HTR-8/SVneo (cell line): ENCODE results near the gene PINLYP.

Experiments used
- DNase-seq: peaks from one replicate; pipeline ENCODE4 v3.0.0; 2011; ENCODE audit warnings: low spot score, mixed read lengths; ENCODE audit not compliant: insufficient read length
- FAIRE-seq: peaks from 2 replicates; lab custom pipeline; 2011; peaks lifted over from hg19 to GRCh38; lab: Jason Lieb, UNC

The PINLYP gene

GRCh38 chr19:43575156-43575950 lies at the start of gene PINLYP, which contains the start of gene XRCC1:
Gene PINLYP, plus strand, starts transcription at chr19:43575801. Its CDS starts 1,391 bp downstream, at chr19:43577192.
Gene XRCC1, minus strand, starts transcription at chr19:43575527. Its CDS starts 69 bp downstream, at chr19:43575458.
- peak; percentile 97 for DNase-seq
- peak; percentile 95 for FAIRE-seq

DNA sequence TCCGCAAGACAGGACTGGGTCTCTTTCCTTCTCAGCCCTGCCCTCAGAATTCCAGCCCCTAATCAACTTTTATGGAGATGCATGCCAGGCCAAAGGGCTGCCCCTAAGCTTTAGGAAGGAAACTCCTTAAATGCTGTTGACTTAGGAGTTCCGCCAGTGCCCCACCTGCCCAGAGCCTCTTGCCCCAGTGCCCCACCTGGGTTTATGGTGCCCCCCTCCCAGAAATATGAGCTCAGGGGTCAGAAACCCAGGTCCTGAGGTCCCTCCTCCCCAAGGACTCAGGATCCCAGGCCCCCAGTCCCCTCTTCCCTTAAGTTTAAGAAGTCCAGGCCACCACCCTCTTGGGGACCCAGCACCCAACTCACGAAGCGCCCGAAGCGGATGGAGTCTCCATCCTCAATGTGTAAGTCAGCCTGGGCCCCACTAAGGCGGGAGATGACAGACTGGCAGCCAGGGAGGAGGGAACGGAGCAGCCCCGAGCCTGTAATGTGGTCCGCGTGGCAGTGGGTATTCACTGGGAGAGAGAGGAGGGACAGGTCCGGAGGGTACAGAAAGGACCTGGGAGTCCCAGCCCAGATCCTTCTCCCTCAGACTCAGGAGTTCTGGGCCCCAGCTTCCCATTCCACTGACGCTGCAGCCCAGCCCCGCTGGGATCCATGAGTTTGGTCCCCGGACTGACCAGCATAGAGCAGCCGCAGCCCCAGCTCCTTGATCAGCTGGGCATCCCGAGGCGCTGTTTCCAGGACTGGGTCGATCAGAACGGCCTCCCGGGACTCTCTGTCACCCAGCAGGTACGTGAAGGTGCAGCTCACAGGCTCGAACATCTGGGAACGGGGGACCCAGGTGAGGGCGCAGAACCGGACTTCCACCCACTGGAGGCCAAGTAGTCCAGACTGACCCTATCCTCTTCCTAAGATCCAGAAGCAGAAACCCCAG lies 49.5 kb upstream of the PINLYP start:
- DNase-seq (no peak), FAIRE-seq (no peak)

- DNase-seq = peak; percentile 82
- no peak for FAIRE-seq
Measured at GRCh38 chr19:43526884-43527859, 48.4 kb upstream of the PINLYP start, which contains the start of gene ETHE1. Gene ETHE1, minus strand, starts transcription at chr19:43527201. Its CDS starts 24 bp downstream, at chr19:43527177.

DNA sequence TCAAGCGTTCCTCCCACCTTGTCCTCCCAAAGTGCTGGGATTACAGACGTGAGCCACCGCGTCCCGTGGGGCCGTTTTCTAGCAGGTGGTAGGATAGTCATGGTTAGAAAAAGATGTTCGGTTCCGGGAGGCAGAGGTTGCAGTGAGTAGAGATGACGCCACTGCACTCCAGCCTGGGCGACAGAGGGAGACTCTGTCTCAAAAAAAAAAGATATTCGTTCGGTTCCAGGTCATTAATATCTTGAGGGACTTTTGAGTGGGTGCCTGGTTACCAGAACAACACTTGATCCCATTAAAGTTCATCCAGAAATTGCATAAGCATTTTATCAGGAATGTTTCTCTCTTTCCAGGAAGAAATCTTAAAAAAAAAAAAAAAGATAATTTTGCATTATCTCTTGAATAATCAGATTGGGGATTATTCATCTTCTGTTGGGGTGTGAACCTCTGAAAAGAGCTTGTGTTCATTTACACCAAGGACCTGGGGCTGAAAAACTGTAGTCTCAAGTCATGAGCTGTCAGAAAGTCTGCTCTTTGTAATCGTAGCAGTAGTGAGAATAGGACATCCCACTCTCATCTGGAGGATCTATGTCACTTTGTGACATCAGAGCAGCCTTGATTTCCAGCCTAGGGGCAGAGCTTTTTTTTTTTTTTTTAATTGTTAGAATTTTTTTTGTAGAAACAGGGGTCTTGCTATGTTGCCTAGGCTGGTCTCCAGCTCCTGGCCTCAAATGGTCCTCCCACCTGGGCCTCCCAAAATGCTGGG lies 47.6 kb upstream of the PINLYP start:
- FAIRE-seq = no peak
- no peak for DNase-seq

DNA sequence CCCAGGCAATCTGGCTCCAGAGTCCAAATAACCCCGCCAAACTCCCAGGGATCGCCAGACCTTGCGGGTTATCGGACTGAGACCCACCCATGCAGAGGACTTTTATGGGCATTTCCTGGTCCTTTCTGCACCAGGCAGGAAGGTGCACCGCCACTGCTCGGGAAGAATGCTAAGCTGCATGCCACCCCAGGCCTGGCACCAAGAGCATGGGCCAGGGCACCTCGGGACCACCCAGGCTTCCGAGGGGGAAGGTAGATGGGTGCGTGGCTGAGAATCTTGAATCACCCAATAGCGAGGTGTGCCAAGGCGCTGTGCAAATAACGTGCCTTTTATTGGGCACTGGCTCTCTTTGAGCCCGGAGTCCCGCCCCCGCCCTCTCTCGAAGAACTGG lies 43.0 kb upstream of the PINLYP start:
- FAIRE-seq = no peak

GRCh38 chr19:43532962-43533545 lies 42.5 kb upstream of the PINLYP start, which contains the start of gene ZNF575:
Gene ZNF575, plus strand, starts transcription at chr19:43533188. Its CDS starts 1,235 bp downstream, at chr19:43534423.
- DNase-seq (peak; percentile 87), FAIRE-seq (peak; percentile 99)

More for the DNA sequence above, 43.0 kb upstream of the PINLYP start:
- no peak for DNase-seq

- DNase-seq (peak; percentile 78), FAIRE-seq (peak; percentile 72)
Measured at GRCh38 chr19:43533546-43534304, 41.9 kb upstream of the PINLYP start.

GRCh38 chr19:43534305-43534815 lies 41.2 kb upstream of the PINLYP start:
- no peak for FAIRE-seq
- DNase-seq = no peak

DNA sequence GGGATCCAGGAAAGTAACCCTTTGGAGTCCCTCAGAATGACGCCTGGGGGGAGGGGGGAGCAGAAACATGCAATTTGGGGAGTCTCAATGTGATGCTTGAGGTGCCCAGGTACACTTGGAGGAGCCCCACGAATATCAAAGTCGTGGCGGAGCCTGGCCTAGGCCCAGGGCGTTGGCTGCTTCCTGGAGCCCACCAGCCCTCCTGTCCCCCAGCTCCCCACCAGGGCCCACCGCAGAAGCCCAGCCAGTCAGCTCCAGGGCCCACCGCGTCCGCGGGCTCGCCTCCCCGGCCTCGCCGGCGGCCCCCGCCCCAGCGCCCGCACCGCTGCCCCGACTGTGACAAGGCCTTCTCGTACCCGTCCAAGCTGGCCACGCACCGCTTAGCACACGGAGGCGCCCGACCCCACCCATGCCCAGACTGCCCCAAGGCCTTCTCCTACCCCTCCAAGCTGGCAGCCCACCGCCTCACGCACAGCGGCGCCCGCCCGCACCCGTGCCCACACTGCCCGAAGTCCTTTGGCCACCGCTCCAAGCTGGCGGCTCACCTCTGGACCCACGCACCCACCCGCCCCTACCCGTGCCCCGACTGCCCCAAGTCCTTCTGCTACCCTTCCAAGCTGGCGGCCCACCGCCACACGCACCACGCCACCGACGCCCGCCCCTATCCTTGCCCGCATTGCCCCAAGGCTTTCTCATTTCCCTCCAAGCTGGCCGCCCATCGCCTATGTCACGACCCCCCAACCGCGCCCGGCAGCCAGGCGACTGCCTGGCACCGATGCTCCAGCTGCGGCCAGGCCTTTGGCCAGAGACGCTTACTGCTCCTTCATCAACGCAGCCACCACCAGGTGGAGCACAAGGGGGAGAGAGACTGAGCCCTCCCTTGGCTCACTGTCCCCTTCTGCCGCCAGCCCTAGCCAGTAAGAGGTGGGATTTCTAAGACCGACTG lies 40.5 kb upstream of the PINLYP start:
- no peak for DNase-seq
- no peak for FAIRE-seq

GRCh38 chr19:43538922-43539321 lies 36.7 kb upstream of the PINLYP start:
- FAIRE-seq = no peak
- no peak for DNase-seq

- DNase-seq (no peak), FAIRE-seq (no peak)
Measured at GRCh38 chr19:43540381-43540780, 35.2 kb upstream of the PINLYP start.

DNA sequence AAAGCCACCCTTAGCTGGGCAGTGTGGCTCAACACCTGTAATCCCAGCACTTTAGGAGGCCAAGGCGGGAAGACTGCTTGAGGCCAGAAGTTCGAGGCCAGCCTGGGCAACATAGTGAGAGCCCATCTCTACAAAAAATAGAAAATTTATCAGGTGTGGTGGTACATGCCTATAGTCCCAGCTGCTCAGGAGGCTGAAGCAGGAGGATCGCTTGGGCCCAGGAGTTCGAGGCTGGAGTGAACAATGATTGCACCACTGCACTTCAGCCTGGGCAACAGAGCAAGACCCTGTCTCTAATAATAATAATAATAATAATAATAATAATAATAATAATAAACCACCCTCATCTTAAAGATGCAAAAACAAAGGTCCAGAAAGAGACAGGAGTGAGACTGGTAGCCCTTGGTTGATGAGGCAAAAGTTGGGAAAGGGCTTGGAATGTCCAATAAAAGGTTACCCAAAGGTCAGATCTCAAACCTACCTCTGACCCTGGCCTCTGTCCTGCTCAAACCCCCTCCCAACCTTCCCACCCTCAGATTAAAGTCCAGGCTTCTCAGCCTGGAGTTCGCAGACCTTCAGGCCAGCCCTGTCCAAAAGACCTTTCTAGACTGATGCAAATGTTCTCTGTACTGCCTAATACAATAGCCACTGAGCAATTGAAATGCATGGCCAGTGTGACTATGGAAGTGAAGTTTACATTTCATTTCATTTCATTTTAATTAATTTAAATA lies 33.5 kb upstream of the PINLYP start:
- FAIRE-seq (no peak), DNase-seq (no peak)

DNA sequence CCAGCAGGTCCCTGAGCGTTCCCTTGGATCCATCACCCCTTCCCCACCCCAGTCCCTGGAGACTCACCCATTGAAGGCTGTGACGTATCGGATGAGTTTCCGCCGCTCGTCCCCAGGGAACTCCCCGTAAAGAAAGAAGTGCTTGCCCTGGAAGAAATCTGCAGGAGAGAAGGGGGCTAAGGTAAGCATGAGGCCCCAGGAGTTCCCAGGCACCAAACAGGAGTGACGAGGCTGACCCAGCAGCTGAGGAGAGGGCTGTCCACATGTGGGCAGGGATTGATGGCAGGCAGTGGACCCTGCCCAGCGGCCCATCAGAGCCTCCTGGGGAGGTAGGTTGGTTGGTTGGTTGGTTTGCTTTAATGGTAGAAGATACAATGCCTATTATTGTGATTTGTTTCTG lies 31.5 kb upstream of the PINLYP start:
- DNase-seq (no peak), FAIRE-seq (no peak)

- FAIRE-seq (no peak), DNase-seq (no peak)
Measured at GRCh38 chr19:43545276-43545675, 30.3 kb upstream of the PINLYP start.

GRCh38 chr19:43545981-43546380 lies 29.6 kb upstream of the PINLYP start:
- FAIRE-seq (no peak), DNase-seq (no peak)

DNA sequence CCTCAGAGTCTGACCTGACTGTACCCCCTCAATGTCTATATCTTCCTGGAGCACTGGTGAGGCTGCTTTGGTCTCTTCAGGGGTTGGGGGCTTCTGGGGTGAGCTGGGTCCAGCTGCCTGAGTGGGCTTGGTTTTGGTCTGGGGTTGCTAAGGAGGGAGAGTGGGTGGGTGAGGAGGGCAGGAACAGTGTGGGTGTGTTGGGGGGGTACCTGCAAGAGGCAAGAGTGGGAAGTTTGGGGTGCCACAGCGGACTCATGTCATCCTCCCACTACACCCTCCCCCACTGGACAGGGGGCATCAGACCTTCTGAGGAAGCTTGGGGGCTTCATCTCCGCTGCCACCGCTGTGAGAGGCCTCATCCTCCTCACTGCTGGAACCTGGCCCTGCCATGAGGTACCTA lies 29.0 kb upstream of the PINLYP start:
- FAIRE-seq (no peak), DNase-seq (no peak)
